ENCODE results near the gene KCNG3.

Gene KCNG3

DNA sequence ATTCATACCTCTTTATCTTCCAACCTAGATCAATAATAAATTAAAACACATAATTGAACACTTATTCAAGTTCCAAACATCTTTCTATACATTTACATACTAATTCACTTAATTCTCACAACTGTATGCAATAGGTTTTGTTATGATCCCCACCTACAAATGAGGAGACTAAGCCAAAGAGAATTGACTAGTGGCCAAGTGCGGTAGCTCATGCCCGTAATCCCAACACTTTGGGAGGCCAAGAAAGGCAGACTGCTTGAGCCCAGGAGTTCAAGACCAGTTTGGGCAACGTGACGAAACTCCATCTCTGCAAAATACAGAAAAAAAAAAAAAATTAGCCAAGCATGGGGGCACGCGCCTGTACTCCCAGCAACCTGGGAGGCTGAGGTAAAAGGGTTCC, 36.8 kb downstream of the KCNG3 start:
- Mint-ChIP-seq H3K4me1 (no peaks in the 10 kb centered on the region), H3K27me3 (peaks cover 35 to 47% of the 10 kb centered on the region in 2 donors), H3K4me3 (no peak overlapping the region), H3K9me3 (peaks cover 0 to 2% of the 10 kb centered on the region in 2 donors), H3K36me3 (no peaks in the 10 kb centered on the region), H3K27ac (no peak overlapping the region)
- ATAC-seq (replicated peaks) (no peak), DNase-seq (no peak)

DNA sequence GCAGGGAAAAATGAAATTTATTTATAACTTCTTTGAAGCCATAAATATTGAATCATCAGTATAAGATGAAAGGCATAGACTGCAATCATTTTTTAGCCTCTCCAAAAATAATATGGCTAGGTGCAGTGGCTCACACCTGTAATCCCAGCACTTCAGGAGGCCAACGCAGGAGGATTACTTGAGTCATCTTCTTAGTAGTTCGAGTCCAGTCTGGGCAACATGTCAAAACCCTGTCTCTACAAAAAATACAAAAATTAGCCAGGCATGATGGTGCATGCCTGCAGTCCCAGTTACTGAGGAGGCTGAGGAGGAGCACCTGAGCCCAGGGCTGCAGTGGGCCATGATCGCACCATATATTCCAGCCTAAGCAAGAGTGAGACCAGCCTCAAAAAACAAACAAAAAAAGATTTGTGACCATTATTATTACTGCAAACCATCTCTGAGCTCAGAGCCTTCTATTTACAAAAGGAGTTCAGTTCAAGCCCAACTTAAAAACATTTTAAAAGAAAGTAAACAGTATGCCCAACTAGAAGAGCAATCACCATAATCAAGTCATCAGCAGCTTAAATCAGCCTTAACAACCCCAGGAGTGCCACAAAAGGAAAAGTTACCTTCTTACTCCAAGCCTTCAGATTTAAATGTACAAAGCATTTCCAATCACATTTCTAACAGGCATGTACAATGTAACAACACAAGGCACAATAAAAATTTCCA, 37.5 kb downstream of the KCNG3 start:
- no peaks in the 10 kb centered on the region for H3K36me3 Mint-ChIP-seq
- H3K27me3 Mint-ChIP-seq: peaks cover 39 to 44% of the 10 kb centered on the region in 2 donors
- ATAC-seq (replicated peaks) (no peak), DNase-seq (no peak)
- H3K4me1 Mint-ChIP-seq: no peaks in the 10 kb centered on the region
- no peak overlapping the region for H3K4me3 Mint-ChIP-seq
- no peak overlapping the region for H3K27ac Mint-ChIP-seq
- peaks cover 0 to 2% of the 10 kb centered on the region in 2 donors for H3K9me3 Mint-ChIP-seq

GRCh38 chr2:42452545-42452944, 41.2 kb downstream of the KCNG3 start:
- Mint-ChIP-seq H3K4me3 (no peak overlapping the region), H3K9me3 (peaks cover 0 to 2% of the 10 kb centered on the region in 2 donors), H3K4me1 (no peaks in the 10 kb centered on the region), H3K36me3 (no peaks in the 10 kb centered on the region), H3K27ac (no peak overlapping the region), H3K27me3 (peaks cover 23 to 31% of the 10 kb centered on the region in 2 donors)
- ATAC-seq (replicated peaks) (no peak), DNase-seq (no peak)

DNA sequence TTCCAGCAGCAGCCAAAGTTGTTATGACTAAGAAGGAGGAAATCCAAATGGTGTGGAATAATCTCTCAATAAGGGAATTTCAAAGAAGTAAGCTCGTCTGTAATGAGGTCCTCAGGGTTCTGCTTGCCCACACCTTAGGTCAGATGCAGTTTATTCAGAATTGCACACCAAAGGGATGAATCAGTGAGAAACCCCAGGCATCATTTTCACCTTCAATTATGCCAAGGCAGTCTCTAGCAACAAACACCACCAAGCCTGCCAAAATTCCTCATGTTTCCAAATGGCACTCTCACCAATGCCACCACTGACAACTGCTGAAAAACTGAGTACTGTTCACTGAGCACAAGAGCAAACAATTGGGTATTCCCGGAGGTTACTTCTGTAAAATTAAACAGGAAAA, 43.6 kb downstream of the KCNG3 start:
- H3K4me3 Mint-ChIP-seq: no peak overlapping the region
- H3K9me3 Mint-ChIP-seq: peaks cover 0 to 2% of the 10 kb centered on the region in 2 donors
- H3K4me1 Mint-ChIP-seq: no peaks in the 10 kb centered on the region
- H3K27me3 Mint-ChIP-seq: peaks cover 17 to 22% of the 10 kb centered on the region in 2 donors
- ATAC-seq (replicated peaks): no peak
- H3K36me3 Mint-ChIP-seq: no peaks in the 10 kb centered on the region
- DNase-seq: no peak
- no peak overlapping the region for H3K27ac Mint-ChIP-seq

- Mint-ChIP-seq H3K27ac (no peak overlapping the region), H3K27me3 (peaks cover 22 to 23% of the 10 kb centered on the region in 2 donors), H3K9me3 (peaks cover 0 to 2% of the 10 kb centered on the region in 2 donors), H3K4me3 (no peak overlapping the region), H3K4me1 (no peaks in the 10 kb centered on the region), H3K36me3 (no peaks in the 10 kb centered on the region)
- DNase-seq (no peak), ATAC-seq (replicated peaks) (no peak)
These were observed 44.4 kb downstream of the KCNG3 start for GRCh38 chr2:42449163-42450087.

GRCh38 chr2:42448163-42448562, 45.6 kb downstream of the KCNG3 start:
- H3K4me1 Mint-ChIP-seq: no peaks in the 10 kb centered on the region
- no peaks in the 10 kb centered on the region for H3K36me3 Mint-ChIP-seq
- H3K27ac Mint-ChIP-seq: no peak overlapping the region
- peaks cover 18 to 28% of the 10 kb centered on the region in 2 donors for H3K27me3 Mint-ChIP-seq
- peaks cover 0 to 2% of the 10 kb centered on the region in 2 donors for H3K9me3 Mint-ChIP-seq
- no peak overlapping the region for H3K4me3 Mint-ChIP-seq
- DNase-seq (no peak), ATAC-seq (replicated peaks) (no peak)

DNA sequence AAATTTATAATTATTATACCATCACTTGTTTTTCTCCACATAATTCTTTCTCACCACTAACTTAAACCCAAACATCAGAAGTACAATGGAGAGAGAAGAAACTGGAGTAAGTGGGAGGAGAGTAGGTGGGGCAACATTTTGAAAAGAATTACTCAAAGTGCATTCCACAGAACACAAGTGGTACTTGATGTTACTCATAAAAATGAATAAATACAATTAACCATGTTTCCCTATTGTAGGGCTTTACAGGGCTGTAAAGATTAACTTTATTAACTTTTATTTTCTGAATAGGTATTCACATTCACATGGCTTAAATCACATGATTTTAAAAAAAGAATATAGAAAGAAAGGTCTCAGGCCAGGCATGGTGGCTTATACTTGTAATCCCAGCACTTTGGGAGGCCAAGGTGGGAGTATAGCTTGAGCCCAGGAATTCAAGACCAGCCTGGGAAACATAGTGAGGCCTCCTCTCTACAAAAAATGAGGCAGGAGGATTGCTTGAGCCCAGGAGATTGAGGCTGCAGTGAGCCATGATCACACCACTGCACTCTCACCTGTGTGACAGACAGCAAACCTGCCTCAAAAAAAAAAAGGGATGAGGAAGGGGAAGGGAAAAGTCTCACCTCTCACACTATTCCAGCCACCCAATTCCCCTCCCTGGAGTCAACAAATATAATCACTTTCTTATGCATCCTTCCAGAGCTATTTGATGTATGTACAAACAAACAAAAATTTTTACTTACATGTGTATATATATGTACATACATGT, 47.1 kb downstream of the KCNG3 start:
- no peak for DNase-seq
- no peaks in the 10 kb centered on the region for H3K36me3 Mint-ChIP-seq
- no peaks in the 10 kb centered on the region for H3K9me3 Mint-ChIP-seq
- no peaks in the 10 kb centered on the region for H3K4me1 Mint-ChIP-seq
- no peak overlapping the region for H3K27ac Mint-ChIP-seq
- H3K27me3 Mint-ChIP-seq: peaks cover 14 to 18% of the 10 kb centered on the region in 2 donors
- H3K4me3 Mint-ChIP-seq: no peak overlapping the region
- ATAC-seq (replicated peaks): no peak

DNA sequence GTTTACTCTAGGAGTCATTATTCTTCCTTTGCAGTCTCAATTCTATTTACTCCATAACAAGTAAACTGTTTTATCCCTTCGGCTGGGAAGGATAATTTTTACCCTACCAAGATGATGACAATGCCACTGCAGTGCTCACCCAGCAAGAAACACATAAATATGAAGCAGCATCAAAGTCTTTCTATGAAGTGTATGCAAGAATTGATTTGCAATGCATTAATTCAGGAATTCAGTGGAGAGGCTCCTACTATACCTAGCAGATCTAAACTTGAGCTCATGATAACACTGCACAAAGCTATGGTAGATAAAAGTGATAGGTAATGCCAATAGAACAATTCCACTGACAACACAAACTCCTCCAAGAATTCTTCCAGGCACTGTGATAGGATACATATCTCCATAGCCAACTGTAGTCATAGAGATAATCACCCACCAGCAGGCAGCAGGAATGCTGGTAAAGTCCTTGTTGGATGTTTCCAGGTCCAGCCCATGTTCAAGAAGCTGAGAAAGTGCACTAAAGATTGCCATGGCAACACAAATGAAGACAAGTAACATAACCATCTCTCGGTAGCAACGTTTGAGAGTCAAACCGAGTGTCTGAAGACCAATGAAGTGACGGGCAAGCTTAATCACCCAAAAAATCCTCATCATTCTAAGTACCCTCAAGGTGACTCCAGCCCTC, 49.9 kb downstream of the KCNG3 start:
- no peak overlapping the region for H3K27ac Mint-ChIP-seq
- peaks cover 15 to 18% of the 10 kb centered on the region in 2 donors for H3K27me3 Mint-ChIP-seq
- no peak for ATAC-seq (replicated peaks)
- no peak for DNase-seq
- no peaks in the 10 kb centered on the region for H3K9me3 Mint-ChIP-seq
- no peaks in the 10 kb centered on the region for H3K4me1 Mint-ChIP-seq
- no peak overlapping the region for H3K4me3 Mint-ChIP-seq
- H3K36me3 Mint-ChIP-seq: no peaks in the 10 kb centered on the region

DNA sequence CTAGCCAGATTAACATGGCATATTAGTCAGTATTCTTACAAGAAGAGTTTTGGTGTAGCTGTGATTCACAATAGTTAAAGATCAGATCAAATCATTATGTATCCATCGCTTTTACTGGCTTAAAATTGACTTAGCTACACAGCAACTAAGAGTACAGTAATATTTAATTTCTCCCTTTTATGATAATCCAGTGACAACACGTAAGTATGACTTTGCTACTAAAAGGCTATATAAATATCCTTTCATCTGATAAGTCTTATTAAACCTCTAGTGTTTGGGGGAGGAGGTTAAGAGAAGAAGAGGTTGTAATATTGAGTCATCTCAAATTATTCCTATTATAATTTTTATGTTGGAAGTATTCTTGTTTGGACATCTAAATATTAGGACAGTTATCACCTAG, 51.0 kb downstream of the KCNG3 start:
- ATAC-seq (replicated peaks) (no peak), DNase-seq (no peak)
- Mint-ChIP-seq H3K27ac (no peak overlapping the region), H3K27me3 (peaks cover 15 to 18% of the 10 kb centered on the region in 2 donors), H3K9me3 (no peaks in the 10 kb centered on the region), H3K4me1 (no peaks in the 10 kb centered on the region), H3K4me3 (no peak overlapping the region), H3K36me3 (no peaks in the 10 kb centered on the region)

DNA sequence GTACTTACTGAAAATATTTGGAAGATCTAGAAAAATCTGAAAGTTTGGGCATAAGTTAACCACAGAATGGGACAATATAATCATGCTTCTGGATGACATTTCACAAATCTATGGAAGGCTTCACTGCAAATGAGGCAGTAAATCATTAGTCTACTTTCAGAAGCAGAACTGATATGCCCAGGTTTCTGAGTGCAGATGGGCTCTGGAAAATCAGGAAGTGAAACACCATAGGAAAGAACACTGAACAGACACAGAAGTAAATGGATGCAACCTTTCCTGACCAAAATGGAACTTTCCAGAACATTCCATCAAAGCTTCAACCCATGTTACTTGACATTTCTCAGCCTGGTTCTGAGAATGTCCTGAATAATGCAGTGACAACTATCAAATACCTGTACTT, 55.1 kb downstream of the KCNG3 start:
- ATAC-seq (replicated peaks): no peak
- peaks cover 4 to 9% of the 10 kb centered on the region in 2 donors for H3K27me3 Mint-ChIP-seq

GRCh38 chr2:42436370-42436769, 57.4 kb downstream of the KCNG3 start:
- peaks cover 7 to 15% of the 10 kb centered on the region in 2 donors for H3K27me3 Mint-ChIP-seq
- ATAC-seq (replicated peaks): no peak
- no peaks in the 10 kb centered on the region for H3K36me3 Mint-ChIP-seq

More for the DNA sequence above, 55.1 kb downstream of the KCNG3 start:
- no peaks in the 10 kb centered on the region for H3K4me1 Mint-ChIP-seq
- H3K36me3 Mint-ChIP-seq: no peaks in the 10 kb centered on the region
- H3K4me3 Mint-ChIP-seq: no peak overlapping the region
- no peaks in the 10 kb centered on the region for H3K9me3 Mint-ChIP-seq
- H3K27ac Mint-ChIP-seq: no peak overlapping the region
- DNase-seq: no peak

DNA sequence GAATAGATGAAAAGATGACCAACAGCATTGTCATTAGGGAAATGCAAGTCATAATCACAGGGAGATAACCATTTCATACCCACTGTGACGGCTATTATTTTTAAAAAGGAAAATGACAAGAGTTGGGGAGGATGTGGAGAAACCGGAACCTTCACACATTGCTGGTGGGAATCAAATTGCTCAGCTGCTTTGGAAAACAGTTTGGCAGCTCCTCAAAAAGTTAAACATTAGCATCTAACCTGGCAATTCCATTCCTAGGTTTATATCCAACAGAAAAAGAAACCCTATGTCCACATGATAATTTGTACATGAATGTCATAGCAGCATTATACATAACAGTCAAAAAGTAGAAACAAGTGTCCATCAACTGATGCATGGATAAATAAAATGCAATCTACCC, 58.2 kb downstream of the KCNG3 start:
- no peak for DNase-seq
- H3K27ac Mint-ChIP-seq: no peak overlapping the region
- H3K4me3 Mint-ChIP-seq: no peak overlapping the region
- H3K9me3 Mint-ChIP-seq: no peaks in the 10 kb centered on the region
- no peaks in the 10 kb centered on the region for H3K4me1 Mint-ChIP-seq
- peaks cover 6 to 17% of the 10 kb centered on the region in 2 donors for H3K27me3 Mint-ChIP-seq
- ATAC-seq (replicated peaks): no peak
- H3K36me3 Mint-ChIP-seq: no peaks in the 10 kb centered on the region

More at GRCh38 chr2:42436370-42436769, 57.4 kb downstream of the KCNG3 start:
- H3K9me3 Mint-ChIP-seq: no peaks in the 10 kb centered on the region
- no peak for DNase-seq
- no peak overlapping the region for H3K27ac Mint-ChIP-seq
- no peak overlapping the region for H3K4me3 Mint-ChIP-seq
- H3K4me1 Mint-ChIP-seq: no peaks in the 10 kb centered on the region

- no peak for ATAC-seq (replicated peaks)
- Mint-ChIP-seq H3K27ac (no peak overlapping the region), H3K9me3 (no peaks in the 10 kb centered on the region), H3K4me1 (no peaks in the 10 kb centered on the region), H3K4me3 (no peak overlapping the region), H3K27me3 (peaks cover 17 to 29% of the 10 kb centered on the region in 2 donors), H3K36me3 (no peaks in the 10 kb centered on the region)
- DNase-seq: no peak
These were observed 63.6 kb downstream of the KCNG3 start for GRCh38 chr2:42430188-42430587.

GRCh38 chr2:42429352-42429751, 64.4 kb downstream of the KCNG3 start:
- Mint-ChIP-seq H3K4me1 (no peaks in the 10 kb centered on the region), H3K4me3 (no peak overlapping the region), H3K27me3 (peaks cover 18 to 27% of the 10 kb centered on the region in 2 donors), H3K9me3 (no peaks in the 10 kb centered on the region), H3K27ac (no peak overlapping the region), H3K36me3 (no peaks in the 10 kb centered on the region)
- no peak for ATAC-seq (replicated peaks)
- DNase-seq: no peak

All from stimulated activated naive B cell treated with anti-CD40 and anti-IgM and Interleukin-4, amounts not matched to agents 10 μg/mL and 1 μg/mL and 100 μg/mL, for 72 hours (primary cell).